ENCODE measurements around the gene DOC2B.

GRCh38 chr17:170130-170670 is 11.2 kb downstream of the DOC2B start:
- TF ChIP-seq CTCF (IDR thresholded peaks at IDR 0.05), result no peak
- no peak for TF ChIP-seq POLR2A (IDR thresholded peaks at IDR 0.05)
